ENCODE measurements around the gene VWA5B1.
"Not testable (repeated sequence)": the region's sequence is repeated elsewhere in the genome, so short reads cannot be mapped to it uniquely, and the experiment has no call there.

Gene VWA5B1

DNA sequence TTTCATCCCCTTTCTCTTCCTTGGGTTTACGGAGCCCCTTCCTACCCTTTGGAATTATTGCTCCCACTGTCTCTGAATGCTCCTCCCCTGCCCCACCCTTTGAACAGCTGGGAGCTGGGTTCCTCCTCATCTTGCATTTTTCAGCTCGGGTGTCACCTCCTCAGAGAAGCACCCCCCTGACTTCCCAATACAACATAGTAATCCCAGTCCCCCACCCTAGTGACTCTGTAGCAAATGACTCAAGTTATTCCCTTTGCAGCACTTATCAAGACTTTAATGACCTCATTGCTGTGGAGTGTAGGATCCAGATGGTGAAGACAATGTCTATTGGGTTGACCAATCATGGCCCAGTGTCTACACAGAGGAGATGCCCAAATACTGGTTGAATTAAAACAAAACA is 8.9 kb upstream of the VWA5B1 start:
- DNase-seq, result no peak

DNA sequence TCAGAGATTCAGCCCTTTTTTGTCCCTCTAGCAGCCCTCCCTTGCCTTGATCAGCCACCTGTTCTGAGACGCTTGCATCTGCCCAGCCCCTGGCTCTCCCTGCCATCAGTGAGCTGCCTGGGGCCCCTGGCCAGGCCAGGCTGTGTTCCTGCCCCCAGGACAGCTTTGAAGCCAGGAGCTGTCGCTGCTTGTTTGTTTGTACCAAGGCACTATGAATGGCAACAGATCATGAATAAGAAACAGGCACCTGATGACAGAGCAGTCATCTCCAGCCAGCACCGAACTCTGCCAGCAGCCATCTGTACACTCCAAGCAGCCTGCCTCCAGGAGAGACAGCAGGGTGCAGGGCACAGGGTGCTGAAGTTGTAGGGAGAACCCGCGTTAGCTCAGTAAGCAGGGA is 8.1 kb upstream of the VWA5B1 start:
- DNase-seq, result no peak

DNA sequence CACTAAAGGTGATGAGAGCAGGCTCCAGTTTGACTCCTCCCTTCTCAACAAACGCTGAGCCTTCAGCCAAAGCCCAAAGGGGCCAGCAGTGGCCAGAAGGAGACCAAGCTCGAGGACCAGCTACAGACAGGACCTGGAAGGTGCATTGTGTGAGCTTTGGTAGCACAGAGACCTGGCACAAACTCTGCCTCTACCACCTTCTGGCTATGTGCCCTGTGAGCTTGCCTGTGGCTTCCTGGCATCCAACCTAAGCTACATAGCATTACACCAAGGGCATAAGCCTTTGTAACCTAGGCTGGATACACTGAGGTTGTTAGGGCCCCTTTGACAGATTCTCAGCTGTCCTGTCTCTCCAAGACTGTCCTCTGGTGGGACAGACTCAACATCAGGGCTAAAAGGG is 6.6 kb upstream of the VWA5B1 start:
- DNase-seq, result no peak

GRCh38 chr1:20284625-20285024 is 6.0 kb upstream of the VWA5B1 start:
- DNase-seq, result no peak

DNA sequence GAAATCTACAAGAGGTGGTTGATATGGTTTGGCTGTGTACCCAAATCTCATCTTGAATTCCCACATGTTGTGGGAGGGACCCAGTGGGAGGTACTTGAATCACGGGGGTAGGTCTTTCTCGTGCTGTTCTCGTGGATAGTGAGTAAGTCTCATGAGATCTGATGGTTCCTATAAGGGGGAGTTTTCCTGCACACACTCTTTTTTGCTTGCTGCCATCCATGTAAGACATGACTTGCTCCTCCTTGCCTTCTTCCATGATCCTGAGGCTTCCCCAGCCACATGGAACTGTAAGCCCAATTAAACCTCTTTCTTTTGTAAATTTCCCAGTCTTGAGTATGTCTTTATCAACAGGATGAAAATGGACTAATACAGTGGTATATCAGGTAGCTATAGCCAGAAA is 5.2 kb upstream of the VWA5B1 start:
- DNase-seq, result no peak

DNA sequence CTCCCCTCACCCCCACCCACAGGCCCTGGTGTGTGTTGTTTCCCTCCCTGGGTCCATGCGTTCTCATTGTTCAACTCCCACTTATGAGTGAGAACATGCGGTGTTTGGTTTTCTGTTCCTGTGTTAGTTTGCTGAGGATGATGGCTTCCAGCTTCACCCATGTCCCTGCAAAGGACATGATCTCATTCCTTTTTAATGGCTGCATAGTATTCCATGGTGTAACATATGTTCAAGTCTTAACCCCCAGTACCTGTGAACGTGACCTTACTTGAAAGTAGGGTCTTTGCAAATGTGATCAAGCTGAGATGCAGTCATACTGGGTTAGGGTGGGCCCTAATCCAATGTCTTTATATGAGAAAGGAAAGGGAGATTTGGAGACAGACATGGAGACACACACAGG is 3.0 kb upstream of the VWA5B1 start:
- not testable (repeated sequence) for DNase-seq

DNA sequence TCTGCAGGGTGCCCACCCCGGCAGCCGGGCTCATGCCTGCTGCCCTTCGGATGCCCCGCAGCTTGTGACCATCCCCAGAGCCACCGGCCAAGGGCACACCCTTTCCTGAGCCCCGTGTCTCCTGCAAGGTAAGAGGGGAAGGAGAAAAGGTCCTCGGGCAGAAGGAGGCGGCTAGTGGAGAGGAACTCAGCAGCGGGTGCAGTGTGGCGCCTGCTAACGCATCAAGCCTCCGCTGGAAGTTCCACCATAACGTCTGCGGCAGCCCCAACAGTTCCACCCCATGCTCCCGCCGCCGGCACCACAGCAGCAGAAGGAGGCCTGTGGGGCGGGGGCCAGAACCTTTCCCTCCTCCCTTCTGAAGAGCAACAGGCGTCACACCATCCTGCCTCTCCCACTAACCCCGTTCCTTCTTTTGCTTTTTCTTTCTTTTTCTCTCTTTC is 990 bp downstream of the VWA5B1 start:
- no peak for DNase-seq

DNA sequence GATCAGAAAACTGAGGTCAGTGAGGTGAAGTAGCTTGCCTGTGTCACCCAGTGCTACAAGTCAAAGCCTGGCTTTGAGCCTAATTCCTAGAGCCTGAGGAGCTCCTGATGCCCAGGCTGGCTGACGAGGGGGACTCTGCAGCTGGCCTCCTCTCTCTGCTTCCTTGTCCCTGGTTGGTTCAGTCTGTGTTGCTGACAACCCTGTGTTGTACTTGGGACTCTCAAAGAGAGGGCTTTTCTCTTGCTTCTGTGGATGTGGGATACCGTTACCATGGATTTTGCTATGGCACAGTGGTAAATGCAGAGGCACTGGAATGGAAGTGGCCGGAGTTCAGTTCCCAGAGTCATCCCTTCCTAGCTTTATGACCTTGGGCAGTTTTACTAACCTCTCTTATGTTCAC is 8.0 kb downstream of the VWA5B1 start:
- no peak for DNase-seq

- no peak for DNase-seq
Measured at GRCh38 chr1:20301463-20302107, 10.9 kb downstream of the VWA5B1 start.

- DNase-seq, result no peak
Measured at GRCh38 chr1:20302108-20302471, 11.4 kb downstream of the VWA5B1 start.

GRCh38 chr1:20307026-20307425 is 16.4 kb downstream of the VWA5B1 start:
- no peak for DNase-seq

- no peak for DNase-seq
Measured at GRCh38 chr1:20308569-20308968, 17.9 kb downstream of the VWA5B1 start.

DNA sequence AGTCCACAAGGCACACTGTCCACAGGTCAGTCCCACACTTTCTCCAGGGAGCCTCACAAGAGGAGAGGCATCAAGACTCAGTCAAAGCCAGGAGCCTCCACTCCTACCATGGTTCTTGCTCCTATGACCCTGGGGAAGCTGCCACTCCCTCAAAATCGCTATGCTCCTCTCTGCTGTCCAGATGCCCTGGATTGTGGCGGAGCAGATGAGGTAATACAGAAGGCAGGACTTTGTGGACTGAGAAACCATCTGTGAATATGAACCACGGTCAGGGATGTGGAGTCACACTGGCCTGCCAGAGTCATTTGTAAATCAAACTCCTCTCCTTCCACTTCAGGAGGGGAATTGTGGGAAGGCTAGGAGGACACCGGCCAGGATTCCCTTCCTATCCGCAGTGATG is 20.6 kb downstream of the VWA5B1 start:
- DNase-seq, result no peak

DNA sequence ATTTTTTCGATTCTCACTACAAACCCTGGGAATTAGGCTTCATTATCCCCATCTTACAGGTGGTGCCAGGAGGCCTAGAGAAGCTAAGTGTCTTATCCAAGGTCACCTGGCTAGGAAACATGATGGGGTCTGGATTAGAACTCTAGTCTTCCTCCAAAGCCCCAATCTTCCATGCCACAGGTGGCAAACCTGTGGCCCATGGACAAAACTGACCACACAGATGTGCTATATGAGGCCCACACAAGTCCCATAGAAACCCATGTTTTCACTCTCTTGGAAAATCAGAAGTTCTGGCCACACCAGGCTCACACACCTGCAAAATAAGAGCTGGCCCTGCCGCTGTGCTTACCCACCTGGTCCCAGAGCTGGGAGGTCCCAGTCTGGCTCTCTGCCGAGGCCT is 21.6 kb downstream of the VWA5B1 start:
- no peak for DNase-seq

- no peak for DNase-seq
Measured at GRCh38 chr1:20312818-20313217, 22.1 kb downstream of the VWA5B1 start.

- no peak for DNase-seq
Measured at GRCh38 chr1:20317471-20317870, 26.8 kb downstream of the VWA5B1 start.

- DNase-seq, result no peak
Measured at GRCh38 chr1:20318521-20318920, 27.8 kb downstream of the VWA5B1 start.

DNA sequence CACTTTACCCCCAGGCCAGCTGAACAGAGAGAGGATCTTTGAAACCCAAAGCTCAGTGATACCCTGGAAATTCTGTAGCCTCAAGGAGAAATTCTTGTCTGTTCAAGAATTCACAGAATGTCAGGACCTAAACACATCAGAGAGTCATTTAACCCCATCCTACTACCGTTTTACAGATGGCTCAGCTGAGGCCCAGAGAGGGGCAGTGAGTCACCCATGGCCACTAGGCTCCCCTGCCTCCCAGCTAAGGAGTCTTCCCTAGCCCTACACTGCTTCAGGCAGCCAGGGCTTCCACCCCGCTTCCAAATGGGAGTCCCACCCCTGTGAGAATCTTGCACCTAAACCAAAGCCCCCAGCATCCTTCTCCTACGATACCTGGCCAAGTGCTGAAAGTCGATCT is 28.3 kb downstream of the VWA5B1 start:
- no peak for DNase-seq

DNA sequence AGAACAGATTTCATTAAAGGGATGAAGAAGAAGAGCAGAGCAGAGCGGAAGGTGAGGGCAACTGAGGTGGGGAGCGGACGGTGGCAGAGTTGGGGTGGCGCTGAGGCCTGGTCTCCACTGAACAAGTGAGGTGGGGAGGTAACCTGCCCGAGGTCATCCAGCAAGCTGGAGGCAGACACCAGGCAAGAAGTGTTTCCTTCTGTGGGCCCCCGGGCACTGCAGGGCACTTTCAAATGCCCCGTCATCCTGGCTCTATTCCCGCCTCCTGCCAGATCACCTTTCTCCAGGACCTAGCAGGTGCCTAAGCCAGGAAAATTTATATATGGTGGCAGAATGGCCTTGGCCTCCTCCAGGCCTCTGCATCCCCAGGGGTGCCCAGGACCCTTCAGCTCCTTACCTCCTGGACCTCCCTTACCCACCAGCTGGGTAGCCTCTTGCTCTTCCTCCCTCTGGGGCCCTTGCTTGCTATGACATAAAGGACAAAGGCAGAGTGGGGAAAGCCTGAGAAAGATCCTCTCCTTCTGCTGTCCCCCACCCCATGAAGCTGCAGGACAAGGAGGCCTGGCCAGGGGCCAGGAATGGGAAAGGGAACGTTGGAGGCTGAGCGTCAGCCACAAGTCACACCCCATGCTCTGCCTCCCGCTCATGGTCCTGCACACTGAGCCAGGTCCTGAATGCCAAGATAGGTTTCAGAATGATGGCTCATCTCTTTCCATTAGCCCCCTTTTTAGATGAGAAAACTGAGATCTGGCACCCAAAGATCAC is 29.0 kb downstream of the VWA5B1 start:
- DNase-seq, result no peak

GRCh38 chr1:20320704-20321103 is 30.0 kb downstream of the VWA5B1 start:
- no peak for DNase-seq

- no peak for DNase-seq
Measured at GRCh38 chr1:20321573-20321972, 30.9 kb downstream of the VWA5B1 start.

GRCh38 chr1:20322081-20322824 is 31.6 kb downstream of the VWA5B1 start:
- peak; percentile 35 for DNase-seq

GRCh38 chr1:20322825-20323612 is 32.3 kb downstream of the VWA5B1 start:
- DNase-seq, result peak; percentile 47
